NCI-H1105 treated with DMSO at 0.1 percent for 48 hours (cell line): Measurements from ENCODE around the gene CD320.
"Not testable (repeated sequence)": the region's sequence is repeated elsewhere in the genome, so short reads cannot be mapped to it uniquely, and the experiment has no call there.

Experiments
- DNase-seq: peaks from one replicate; lab custom pipeline; 2025; lab: John Stamatoyannopoulos, UW

The CD320 gene

GRCh38 chr19:8308891-8309291 lies 733 bp upstream of the CD320 start:
- DNase-seq = no peak

GRCh38 chr19:8307400-8307964 lies 676 bp downstream of the CD320 start:
- no peak for DNase-seq

GRCh38 chr19:8306235-8307054 lies 1.7 kb downstream of the CD320 start:
- DNase-seq = no peak

- no peak for DNase-seq
These were observed 2.4 kb downstream of the CD320 start for GRCh38 chr19:8305798-8306197.

- DNase-seq = no peak
These were observed 3.1 kb downstream of the CD320 start for GRCh38 chr19:8304841-8305621.

GRCh38 chr19:8302734-8303133 lies 5.4 kb downstream of the CD320 start:
- DNase-seq = no peak

GRCh38 chr19:8302357-8302691 lies 5.8 kb downstream of the CD320 start:
- no peak for DNase-seq

GRCh38 chr19:8291337-8291736 lies 16.8 kb downstream of the CD320 start:
- not testable (repeated sequence) for DNase-seq

- not testable (repeated sequence) for DNase-seq
These were observed 31.6 kb downstream of the CD320 start for GRCh38 chr19:8276508-8276907.

GRCh38 chr19:8269724-8270123 lies 38.4 kb downstream of the CD320 start:
- DNase-seq = no peak

- no peak for DNase-seq
These were observed 42.3 kb downstream of the CD320 start for GRCh38 chr19:8265872-8266271.

- not testable (repeated sequence) for DNase-seq
These were observed 43.9 kb downstream of the CD320 start for GRCh38 chr19:8264248-8264647.

- DNase-seq = no peak
These were observed 45.7 kb downstream of the CD320 start for GRCh38 chr19:8262431-8262830.

GRCh38 chr19:8261881-8262280 lies 46.3 kb downstream of the CD320 start:
- no peak for DNase-seq

- DNase-seq = no peak
These were observed 46.8 kb downstream of the CD320 start for GRCh38 chr19:8261347-8261746.

- no peak for DNase-seq
These were observed 48.3 kb downstream of the CD320 start for GRCh38 chr19:8259922-8260247.

- no peak for DNase-seq
These were observed 48.8 kb downstream of the CD320 start for GRCh38 chr19:8259142-8259921.

- no peak for DNase-seq
These were observed 51.1 kb downstream of the CD320 start for GRCh38 chr19:8257052-8257443.

GRCh38 chr19:8256276-8257051 lies 51.7 kb downstream of the CD320 start:
- DNase-seq = no peak

GRCh38 chr19:8255426-8256125 lies 52.6 kb downstream of the CD320 start:
- DNase-seq = no peak
